ENCODE measurements around the gene OR2W3.

OR2W3 gene

GRCh38 chr1:247895163-247895637 is at the start of gene OR2W3:
OR2W3 (plus strand) TSS chr1:247895587; CDS start chr1:247895587, 0 bp downstream.
- DNase-seq (ENCODE audit: low spot score), result no peak

- DNase-seq (ENCODE audit: low spot score), result no peak
Observed at GRCh38 chr1:247845693-247846017, 49.7 kb upstream of the OR2W3 start.

GRCh38 chr1:247848346-247848745 is 47.0 kb upstream of the OR2W3 start:
- DNase-seq (ENCODE audit: low spot score), result no peak

- DNase-seq (ENCODE audit: low spot score), result no peak
Observed at GRCh38 chr1:247849616-247850015, 45.8 kb upstream of the OR2W3 start.

GRCh38 chr1:247854899-247855545 is 40.4 kb upstream of the OR2W3 start:
- DNase-seq (ENCODE audit: low spot score), result no peak

- no peak for DNase-seq (ENCODE audit: low spot score)
Observed at GRCh38 chr1:247855911-247856310, 39.5 kb upstream of the OR2W3 start.

GRCh38 chr1:247857069-247857984 is 38.1 kb upstream of the OR2W3 start, which contains the start of gene TRIM58:
TRIM58 (plus strand) TSS chr1:247857187; CDS start chr1:247857247, 60 bp downstream.
- DNase-seq (ENCODE audit: low spot score), result no peak

- DNase-seq (ENCODE audit: low spot score), result no peak
Observed at GRCh38 chr1:247857985-247858619, 37.3 kb upstream of the OR2W3 start.

- DNase-seq (ENCODE audit: low spot score), result no peak
Observed at GRCh38 chr1:247862756-247863155, 32.6 kb upstream of the OR2W3 start.

- DNase-seq (ENCODE audit: low spot score), result no peak
Observed at GRCh38 chr1:247864644-247865043, 30.7 kb upstream of the OR2W3 start.

- no peak for DNase-seq (ENCODE audit: low spot score)
Observed at GRCh38 chr1:247865416-247865815, 30.0 kb upstream of the OR2W3 start.

GRCh38 chr1:247883346-247883745 is 12.0 kb upstream of the OR2W3 start:
- no peak for DNase-seq (ENCODE audit: low spot score)

- no peak for DNase-seq (ENCODE audit: low spot score)
Observed at GRCh38 chr1:247884797-247885413, 10.5 kb upstream of the OR2W3 start.

- no peak for DNase-seq (ENCODE audit: low spot score)
Observed at GRCh38 chr1:247895976-247896375, 589 bp downstream of the OR2W3 start.

GRCh38 chr1:247904122-247904521 is 8.7 kb downstream of the OR2W3 start:
- no peak for DNase-seq (ENCODE audit: low spot score)

GRCh38 chr1:247905181-247905580 is 9.8 kb downstream of the OR2W3 start:
- DNase-seq (ENCODE audit: low spot score), result no peak

- no peak for DNase-seq (ENCODE audit: low spot score)
Observed at GRCh38 chr1:247905910-247906503, 10.6 kb downstream of the OR2W3 start.

GRCh38 chr1:247906504-247907047 is 11.2 kb downstream of the OR2W3 start:
- peak; percentile 31 for DNase-seq (ENCODE audit: low spot score)

GRCh38 chr1:247908766-247909165 is 13.4 kb downstream of the OR2W3 start:
- no peak for DNase-seq (ENCODE audit: low spot score)

GRCh38 chr1:247913786-247914185 is 18.4 kb downstream of the OR2W3 start:
- no peak for DNase-seq (ENCODE audit: low spot score)

- no peak for DNase-seq (ENCODE audit: low spot score)
Observed at GRCh38 chr1:247914941-247915662, 19.7 kb downstream of the OR2W3 start.
